OCI-LY1 (cell line): ENCODE measurements around the gene PHF20.

ENCODE experiments used
- EZH2 ChIP-seq: fragments of 200-600 bp; sonication (generic), shearing (Covaris generic); IDR thresholded peaks from 2 replicates; pipeline ENCODE4 v1.8.0; 2017; ENCODE audit warnings: borderline replicate concordance, mixed run types, mild to moderate bottlenecking, antibody characterized with exemption, low read length, moderate library complexity, mixed read lengths
- TF ChIP-seq, protein P1 (sequence below): fragments of 200-600 bp; sonication (generic), shearing (Covaris generic); IDR thresholded peaks from 2 replicates; pipeline ENCODE4 v1.5.1; 2017; ENCODE audit warnings: mild to moderate bottlenecking, antibody characterized with exemption, low read length, moderate library complexity, mixed read lengths

GRCh38 chr20:35934050-35934449 is 162.2 kb downstream of the PHF20 start:
- TF ChIP-seq, protein P1, sequence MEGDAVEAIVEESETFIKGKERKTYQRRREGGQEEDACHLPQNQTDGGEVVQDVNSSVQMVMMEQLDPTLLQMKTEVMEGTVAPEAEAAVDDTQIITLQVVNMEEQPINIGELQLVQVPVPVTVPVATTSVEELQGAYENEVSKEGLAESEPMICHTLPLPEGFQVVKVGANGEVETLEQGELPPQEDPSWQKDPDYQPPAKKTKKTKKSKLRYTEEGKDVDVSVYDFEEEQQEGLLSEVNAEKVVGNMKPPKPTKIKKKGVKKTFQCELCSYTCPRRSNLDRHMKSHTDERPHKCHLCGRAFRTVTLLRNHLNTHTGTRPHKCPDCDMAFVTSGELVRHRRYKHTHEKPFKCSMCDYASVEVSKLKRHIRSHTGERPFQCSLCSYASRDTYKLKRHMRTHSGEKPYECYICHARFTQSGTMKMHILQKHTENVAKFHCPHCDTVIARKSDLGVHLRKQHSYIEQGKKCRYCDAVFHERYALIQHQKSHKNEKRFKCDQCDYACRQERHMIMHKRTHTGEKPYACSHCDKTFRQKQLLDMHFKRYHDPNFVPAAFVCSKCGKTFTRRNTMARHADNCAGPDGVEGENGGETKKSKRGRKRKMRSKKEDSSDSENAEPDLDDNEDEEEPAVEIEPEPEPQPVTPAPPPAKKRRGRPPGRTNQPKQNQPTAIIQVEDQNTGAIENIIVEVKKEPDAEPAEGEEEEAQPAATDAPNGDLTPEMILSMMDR = no peak
- no peak for TF ChIP-seq EZH2
